GM06990 (cell line): ENCODE data around the gene MRPL40.

Experiments used
- DNase-seq: peaks from one replicate; pipeline ENCODE4 v3.0.0-alpha.2; 2011; ENCODE audit not compliant: insufficient read length; ENCODE audit errors: extremely low read depth
- H3K27me3 ChIP-seq: replicated peaks from 2 replicates; pipeline ENCODE4 v1.6.0; 2011; ENCODE audit warnings: low read length; ENCODE audit not compliant: control insufficient read depth, insufficient read depth
- H3K36me3 ChIP-seq: 2 replicates; pipeline ENCODE4 v1.5.1; 2011; ENCODE audit warnings: low read length; ENCODE audit not compliant: control insufficient read depth, insufficient read depth
- H3K4me3 ChIP-seq: replicated peaks from 2 replicates; pipeline ENCODE4 v1.5.1; 2011; ENCODE audit warnings: low read depth, mild to moderate bottlenecking, control low read depth, low read length
- CTCF ChIP-seq: IDR thresholded peaks from 2 replicates; pipeline ENCODE4 v1.5.1; 2011; ENCODE audit warnings: low read length, control low read depth, mild to moderate bottlenecking, inconsistent platforms; ENCODE audit not compliant: insufficient read depth, poor library complexity, severe bottlenecking

The MRPL40 gene

GRCh38 chr22:19407649-19408606 lies 24.4 kb upstream of the MRPL40 start:
- H3K27me3 ChIP-seq, result no peaks in the 10 kb centered on the region
- peaks cover 17% of the 10 kb centered on the region for H3K36me3 ChIP-seq
- no peak overlapping the region for H3K4me3 ChIP-seq
- no peak for TF ChIP-seq CTCF
- no peak for DNase-seq

DNA sequence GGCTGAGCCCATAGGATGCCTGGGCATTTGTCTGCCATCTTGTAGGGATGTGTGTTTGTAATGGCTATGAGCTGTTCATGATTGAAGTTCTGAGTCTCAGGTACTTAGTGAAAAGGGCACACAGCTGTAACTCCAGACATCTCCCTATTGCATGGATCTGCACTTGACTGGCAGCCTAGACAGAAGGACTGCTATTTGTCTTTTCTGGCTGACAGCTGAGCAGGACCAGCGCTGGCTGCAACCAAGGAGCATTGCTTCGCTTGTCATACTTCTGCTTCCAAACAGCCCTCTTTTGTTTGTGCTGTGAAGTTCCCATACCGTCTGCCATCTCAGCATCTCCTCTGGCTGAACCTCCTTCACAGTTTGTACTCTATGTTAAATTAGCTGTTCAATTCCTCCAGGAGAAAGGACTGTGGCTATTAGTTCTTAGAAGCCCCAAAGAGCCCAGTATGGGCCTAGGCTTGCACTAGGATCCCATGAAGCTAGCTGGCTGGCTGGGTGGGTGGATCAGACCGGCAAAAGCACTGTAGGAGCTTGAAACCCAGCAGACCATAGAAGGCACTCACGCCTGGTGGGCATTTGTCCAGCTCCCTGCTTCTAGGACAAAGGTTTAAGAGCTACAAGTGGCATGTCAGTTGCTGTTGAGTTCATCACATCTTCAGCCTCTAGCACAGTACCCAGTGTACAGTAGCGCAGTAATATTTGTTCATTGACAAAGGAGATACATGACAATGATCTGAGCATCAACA lies 21.2 kb upstream of the MRPL40 start:
- Histone ChIP-seq H3K4me3 (no peak overlapping the region), H3K27me3 (no peaks in the 10 kb centered on the region), H3K36me3 (peaks cover 16% of the 10 kb centered on the region)
- DNase-seq, result no peak
- no peak for TF ChIP-seq CTCF

GRCh38 chr22:19411690-19412045 lies 20.7 kb upstream of the MRPL40 start:
- H3K27me3 ChIP-seq, result no peaks in the 10 kb centered on the region
- peaks cover 13% of the 10 kb centered on the region for H3K36me3 ChIP-seq
- H3K4me3 ChIP-seq, result no peak overlapping the region
- DNase-seq, result no peak
- no peak for TF ChIP-seq CTCF

DNA sequence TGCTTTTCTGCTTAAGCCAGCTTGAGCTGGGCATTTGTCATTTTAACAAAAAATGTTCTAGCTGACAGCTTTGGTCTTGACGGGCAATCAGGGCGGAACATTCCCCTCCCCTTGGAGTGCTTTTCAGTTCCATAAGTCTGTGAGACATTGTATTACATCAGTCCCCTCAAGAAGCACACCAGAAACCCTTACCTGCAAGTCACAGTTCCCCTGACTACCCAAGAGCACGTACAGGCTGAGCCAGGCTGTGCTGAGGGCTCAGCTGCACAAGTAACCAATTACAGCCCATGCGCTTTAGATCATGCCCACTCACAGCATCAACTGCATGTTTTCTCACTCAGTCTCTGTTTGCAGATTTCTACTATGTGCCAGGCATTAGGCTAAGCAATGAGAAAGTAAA lies 19.9 kb upstream of the MRPL40 start:
- H3K36me3 ChIP-seq, result peaks cover 13% of the 10 kb centered on the region
- H3K27me3 ChIP-seq, result no peaks in the 10 kb centered on the region
- DNase-seq, result no peak

GRCh38 chr22:19412923-19413322 lies 19.4 kb upstream of the MRPL40 start:
- TF ChIP-seq CTCF, result no peak
- no peak for DNase-seq
- H3K36me3 ChIP-seq, result peaks cover 12% of the 10 kb centered on the region
- no peak overlapping the region for H3K4me3 ChIP-seq
- no peaks in the 10 kb centered on the region for H3K27me3 ChIP-seq

More for the DNA sequence above, 19.9 kb upstream of the MRPL40 start:
- TF ChIP-seq CTCF, result no peak
- H3K4me3 ChIP-seq, result no peak overlapping the region
